HG03139 (cell line): Measurements from ENCODE around the gene CIAO3.
"Not testable (repeated sequence)": the region's sequence is repeated elsewhere in the genome, so short reads cannot be mapped to it uniquely, and the experiment has no call there.

Source experiments
- ATAC-seq: cut with Tn5 transposase; IDR thresholded peaks from one replicate; pipeline ENCODE4 v1.9.1; 2021; ENCODE audit not compliant: unreplicated experiment

Gene CIAO3

DNA sequence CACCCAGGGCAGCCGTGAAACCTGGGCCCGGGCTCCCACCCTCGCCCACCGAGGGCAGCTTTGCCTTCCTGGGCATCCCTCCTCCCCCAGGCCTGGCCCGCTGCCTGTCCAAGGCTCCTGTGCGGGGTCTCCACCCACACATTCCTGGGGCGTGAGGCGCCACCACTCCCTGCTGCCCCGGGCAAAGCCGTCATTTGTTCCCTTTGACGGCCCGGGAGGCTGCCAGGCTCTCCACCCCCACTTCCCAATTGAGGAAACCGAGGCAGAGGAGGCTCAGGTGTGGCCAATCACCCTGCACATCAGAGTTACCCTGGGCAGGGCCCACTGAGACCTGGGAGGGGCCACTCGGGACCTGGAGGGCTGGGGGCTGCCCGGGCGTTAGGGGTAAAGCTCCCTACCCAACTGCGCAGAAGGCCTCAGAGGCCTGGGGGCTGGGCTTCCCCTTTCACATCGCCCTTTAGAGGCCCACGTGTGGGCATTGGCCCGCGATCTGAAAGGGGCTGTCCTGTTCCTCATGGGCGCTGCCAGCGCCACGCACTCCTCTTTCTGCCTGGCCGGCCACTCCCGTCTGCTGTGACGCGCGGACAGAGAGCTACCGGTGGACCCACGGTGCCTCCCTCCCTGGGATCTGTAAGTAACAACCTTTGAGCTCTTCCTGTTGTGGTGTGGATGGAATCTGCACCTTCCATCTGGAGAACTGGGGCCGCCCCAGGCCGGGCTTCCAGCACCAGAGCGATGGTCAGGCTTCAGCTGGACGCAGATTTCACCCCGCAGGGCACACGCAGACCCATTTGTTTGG, 19.9 kb upstream of the CIAO3 start, which contains the start of gene MSLN:
MSLN (plus strand) TSS at position 190 of the 799 bp plus-strand sequence. CDS start 1,947 bp downstream, outside the sequence.
- ATAC-seq = no peak

- ATAC-seq = no peak
Observed at GRCh38 chr16:760065-760464, 19.3 kb upstream of the CIAO3 start.

DNA sequence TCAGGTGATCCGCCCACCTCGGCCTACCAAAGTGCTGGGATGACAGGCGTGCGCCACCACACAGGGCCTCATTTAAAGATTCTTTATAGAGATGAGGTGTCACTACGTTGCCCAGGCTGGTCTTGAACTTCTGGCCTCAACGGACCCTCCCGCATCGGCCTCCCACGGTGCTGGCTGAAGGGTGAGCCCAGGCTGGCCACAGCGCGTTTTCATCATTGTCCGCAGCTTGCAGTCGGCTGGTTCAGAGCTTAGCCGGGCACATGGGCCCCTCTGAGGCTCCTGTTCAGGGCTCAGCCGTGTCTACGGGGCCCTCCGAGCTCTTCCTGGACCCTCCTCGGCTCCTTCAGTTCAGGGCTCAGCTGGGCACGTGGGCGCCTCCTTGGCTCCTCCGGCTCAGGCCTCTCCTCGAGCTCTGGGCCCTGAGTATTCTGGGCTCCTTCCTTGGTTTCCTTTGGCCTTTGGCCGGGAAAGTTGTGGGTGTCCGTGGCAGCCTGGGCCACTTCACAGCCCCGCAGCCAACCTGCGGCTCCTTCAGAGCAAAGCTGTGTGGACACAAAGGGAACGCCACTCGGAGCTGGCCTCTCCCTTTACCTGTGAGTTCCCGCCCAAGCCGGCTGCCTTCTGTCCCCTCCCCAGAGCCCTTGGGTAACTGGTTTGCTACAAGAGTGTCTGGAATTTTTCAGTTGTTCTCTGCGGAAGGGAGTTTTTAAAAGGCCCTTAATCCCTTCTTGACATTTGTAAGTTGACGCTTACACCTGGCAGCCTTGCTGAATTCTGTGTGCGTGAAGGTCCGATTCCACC, 18.5 kb upstream of the CIAO3 start:
- ATAC-seq = no peak

DNA sequence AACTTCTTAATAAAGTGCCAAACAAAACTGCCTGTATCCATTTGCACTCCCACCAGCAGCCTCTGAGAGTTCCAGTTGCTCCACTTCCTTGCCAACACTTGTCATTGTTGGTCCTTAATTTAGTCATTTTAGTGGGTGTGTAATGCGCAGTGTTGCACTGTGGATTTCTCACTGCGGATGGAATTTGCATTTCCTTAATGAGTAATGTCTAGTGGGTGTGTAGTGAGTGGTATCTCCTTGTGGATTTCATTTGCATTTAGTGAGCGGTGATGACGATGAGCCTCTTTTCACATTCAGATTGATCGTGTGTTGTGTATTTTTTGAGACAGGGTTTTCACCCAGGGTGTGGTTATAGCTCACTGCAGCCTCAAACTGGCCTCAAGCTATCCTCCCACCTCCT, 15.6 kb upstream of the CIAO3 start:
- no peak for ATAC-seq

- ATAC-seq = no peak
Observed at GRCh38 chr16:754656-755055, 13.9 kb upstream of the CIAO3 start.

GRCh38 chr16:754121-754607, 13.4 kb upstream of the CIAO3 start:
- ATAC-seq = not testable (repeated sequence)

- no peak for ATAC-seq
Observed at GRCh38 chr16:752007-752312, 11.2 kb upstream of the CIAO3 start.

DNA sequence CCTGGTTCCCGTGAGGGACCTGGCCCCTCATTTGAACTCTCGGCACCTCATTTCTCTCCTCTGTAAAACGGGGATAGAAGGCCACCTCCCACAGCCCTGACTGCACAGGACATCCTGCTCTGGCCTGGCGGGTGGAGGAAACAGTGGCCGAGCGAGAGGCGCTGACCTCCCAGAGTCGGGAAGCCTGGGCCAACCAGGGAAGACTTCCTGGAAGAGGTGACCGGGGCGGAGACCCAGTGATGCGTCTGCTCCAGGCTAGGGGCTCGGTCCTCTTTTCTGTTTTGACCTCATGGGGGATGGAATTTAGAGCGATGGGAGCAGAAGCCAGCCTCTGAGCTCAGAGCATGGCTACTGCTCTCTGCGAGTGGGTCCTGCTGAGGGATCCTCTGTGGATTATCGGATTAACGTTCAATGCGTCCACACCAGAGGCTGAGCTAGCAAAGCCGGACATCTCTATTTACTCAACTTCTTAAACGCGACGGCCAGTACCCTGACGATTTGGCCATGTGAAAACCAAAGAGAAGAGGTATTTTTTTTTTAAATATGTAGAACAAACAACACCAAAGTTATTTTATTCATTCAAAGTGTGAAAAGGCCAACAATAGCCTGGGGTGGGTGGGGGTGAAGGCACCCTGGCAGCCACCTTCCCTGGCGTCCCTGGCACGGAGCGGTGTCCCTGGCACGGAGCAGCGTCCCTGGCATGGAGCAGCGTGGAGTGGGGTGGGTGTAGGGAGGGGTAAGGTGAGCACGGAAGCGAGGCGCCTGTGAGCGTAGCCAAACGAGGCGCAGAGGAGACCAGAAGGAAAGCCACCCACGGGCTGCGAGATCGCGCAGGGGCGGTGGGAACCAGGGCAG, 10.6 kb upstream of the CIAO3 start:
- no peak for ATAC-seq

GRCh38 chr16:750485-750884, 9.7 kb upstream of the CIAO3 start:
- no peak for ATAC-seq

DNA sequence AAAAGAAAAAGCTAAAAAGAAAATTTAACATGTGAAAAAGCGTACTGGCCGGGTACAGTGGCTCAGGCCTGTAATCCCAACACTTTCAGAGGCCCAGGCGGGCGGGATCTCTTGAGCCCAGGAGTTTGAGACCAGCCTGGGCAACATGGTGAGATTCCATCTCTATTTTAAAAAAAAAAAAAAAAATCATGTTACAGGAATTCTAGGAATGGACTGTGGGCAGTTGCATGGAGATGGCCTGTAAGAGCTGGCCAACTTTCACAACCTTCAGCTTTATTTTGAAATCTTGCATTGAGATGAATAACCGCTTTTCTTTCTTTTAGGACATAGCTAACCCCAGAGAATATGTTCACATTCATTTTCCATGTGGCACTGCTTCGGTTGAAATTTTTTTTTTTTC, 8.2 kb upstream of the CIAO3 start:
- no peak for ATAC-seq

GRCh38 chr16:747978-748746, 7.4 kb upstream of the CIAO3 start:
- no peak for ATAC-seq

GRCh38 chr16:746637-747036, 5.8 kb upstream of the CIAO3 start:
- ATAC-seq = no peak

DNA sequence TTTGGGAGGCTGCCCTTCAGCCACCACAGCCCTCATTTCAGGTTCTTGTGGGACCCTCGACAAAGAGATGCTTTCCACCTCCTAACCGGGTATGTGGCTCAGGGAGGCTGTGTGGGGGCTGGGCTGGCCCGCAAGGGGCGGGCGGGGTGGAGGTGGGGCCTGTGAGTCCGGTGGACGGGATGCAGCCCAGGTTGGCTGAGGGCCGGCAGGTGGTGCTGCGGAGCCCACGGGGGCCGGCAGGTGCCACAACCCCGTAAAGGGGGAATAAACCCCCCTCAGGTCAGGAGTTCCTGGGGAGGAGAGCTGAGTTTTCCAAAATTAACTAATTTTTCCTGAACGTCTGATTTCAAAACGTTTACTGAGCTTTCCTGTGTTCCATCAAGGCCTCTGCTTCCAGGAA, 4.9 kb upstream of the CIAO3 start:
- no peak for ATAC-seq

DNA sequence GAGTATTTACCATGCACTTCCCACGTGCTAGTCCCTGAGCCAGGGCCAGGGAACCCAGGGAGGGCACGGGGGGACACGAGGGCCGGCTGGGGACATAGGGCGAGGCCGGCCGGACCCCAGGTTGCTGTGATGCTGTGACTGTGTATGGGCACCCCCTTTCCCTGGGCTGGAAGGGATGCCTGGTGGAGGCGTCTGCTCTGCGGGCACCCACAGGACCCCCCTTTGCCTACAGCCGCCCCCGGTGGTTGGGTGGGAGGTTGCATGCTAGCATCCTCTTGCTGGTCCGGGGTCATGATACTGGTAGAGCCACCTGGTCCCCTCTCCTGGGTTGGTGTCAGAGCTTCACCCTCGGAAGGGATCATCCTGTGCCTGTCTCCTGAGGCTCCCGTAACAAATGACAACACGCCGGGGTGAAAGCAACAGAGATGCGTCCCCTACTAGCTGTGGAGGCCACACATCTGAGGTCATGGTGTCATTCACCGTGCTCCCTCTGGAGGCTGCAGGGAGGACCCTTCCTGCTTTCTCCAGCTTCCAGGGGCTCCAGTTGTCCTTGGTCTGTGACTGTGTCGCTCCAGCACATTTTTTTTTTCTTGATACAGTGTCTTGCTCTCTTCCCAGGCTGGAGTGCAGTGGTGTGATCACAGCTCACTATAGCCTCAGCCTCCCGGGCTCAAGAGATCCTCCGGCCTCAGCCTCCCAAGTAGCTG, 3.1 kb upstream of the CIAO3 start:
- no peak for ATAC-seq

GRCh38 chr16:742894-743293, 2.1 kb upstream of the CIAO3 start:
- ATAC-seq = not testable (repeated sequence)

GRCh38 chr16:741986-742629, 1.3 kb upstream of the CIAO3 start:
- ATAC-seq = no peak

DNA sequence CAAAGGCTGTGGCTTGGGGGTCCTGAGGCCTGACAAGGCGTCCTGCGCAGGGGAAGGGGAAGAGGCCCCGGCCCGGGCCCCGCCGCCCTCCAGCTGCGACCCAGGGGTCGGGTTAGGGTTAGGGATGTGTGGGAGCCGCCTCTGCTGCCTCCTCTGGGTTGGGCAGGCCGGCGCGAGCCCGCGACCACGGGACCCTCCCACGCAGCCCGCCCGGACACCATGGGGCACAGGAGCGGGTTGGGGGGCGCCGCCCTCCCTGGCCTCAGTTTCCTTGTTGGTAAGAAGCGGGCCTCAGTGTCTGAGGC, 386 bp downstream of the CIAO3 start:
- ATAC-seq = no peak

DNA sequence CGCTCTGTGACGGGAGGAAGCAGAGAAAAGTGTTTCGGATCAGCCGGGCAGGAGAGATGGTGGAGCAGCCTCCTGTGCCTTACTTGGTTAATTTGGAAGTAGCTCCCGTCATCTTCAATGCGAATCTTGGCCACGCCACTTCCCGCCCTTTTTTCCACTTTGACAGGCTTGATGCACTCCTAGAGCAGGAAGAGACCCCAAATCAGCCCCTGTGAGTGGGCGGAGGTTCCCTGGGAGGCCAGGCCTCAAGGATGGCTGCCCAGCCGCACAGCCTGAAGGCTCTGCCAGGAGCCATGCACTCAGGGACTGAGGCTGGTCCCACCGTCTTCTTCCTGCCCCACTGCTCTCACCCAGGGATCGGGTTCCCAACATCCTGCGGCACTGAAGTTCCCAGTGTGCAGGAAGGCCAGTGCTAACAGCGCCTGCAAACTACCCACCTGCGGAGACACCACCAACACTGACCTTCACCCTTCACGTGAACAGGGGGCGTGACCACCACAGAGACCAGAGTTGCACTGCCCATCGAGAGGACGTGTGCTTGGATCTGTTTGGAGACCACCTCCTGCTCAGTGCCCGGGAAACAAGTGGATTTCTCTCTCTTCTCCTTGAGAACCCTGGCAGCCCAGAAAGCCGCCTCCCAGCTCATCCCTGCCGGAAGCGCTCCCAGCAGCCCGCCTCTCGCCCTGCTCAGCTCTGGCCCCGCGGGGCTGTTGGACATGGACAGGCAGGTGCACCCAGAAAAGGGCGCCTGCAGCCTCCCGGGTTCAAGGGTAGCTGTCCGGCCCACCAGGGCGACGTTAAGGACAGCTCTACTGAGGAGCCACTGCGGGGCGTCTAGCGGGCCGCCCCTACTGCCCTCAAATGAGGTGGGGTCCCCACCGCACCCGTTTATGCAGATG, 988 bp downstream of the CIAO3 start:
- ATAC-seq = no peak
